ENCODE results near the gene SLC22A8. TPM values are rescaled to one million over a fixed set of nuclear protein-coding genes. Genes with fewer than 3 reads are reported as not detected.

SLC22A8 gene
- total and polyA plus RNA-seq, 10 of the 15 experiments (the other 5 are each of a cell fraction or from before 2014, with no cell fraction given), result not detected

DNA sequence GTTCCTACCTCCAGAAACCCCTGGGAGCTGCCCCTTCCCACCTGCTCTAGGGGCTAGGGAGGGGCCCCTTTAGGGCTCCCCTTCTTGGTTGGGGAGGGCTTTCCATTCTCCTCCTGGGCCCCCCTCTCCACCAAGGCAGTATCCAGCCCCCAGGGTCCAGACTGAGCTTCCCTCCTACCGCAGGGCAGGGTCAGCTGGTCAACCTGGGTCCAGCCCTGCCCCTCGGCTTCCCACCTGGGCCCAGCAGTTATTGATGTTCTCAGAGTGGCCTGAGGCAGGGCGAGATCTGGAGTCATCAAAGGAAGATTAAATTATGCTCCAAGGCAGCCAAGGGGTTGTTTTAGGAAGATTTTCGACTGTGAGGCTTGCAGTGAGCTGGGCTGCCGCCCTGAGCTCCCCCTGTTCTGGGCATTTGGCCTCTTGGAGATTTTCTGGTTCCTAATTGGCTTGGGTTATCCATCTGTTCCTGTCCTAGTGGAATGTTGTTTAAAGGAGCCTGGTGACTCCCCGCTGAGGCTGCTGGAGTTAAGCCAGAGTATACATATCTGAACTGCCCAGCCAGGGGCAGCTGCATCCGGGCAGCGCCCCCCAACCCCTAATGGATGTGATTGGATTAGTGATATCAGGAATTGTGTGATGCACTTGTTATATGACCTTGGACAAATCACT lies 1.8 kb upstream of the SLC22A8 start:
- WGBS (ENCODE audit: insufficient coverage, insufficient replicate concordance, low lambda C conversion rate, missing lambda C conversion rate), result 6% methylated on average over 8 of the region's 8 CpGs
- Histone ChIP-seq H3K4me1 (ENCODE audit: control insufficient read depth, insufficient read depth, low read length) (no peaks in the 10 kb centered on the region), H3K27me3 (replicated peaks in 1 of 2; ENCODE audit: control insufficient read depth in 2 of 2, insufficient read depth in 2 of 2, low read length in 1 of 2) (peaks cover 2 to 4% of the 10 kb centered on the region in 2 experiments; a peak in 3 of 4 replicates), H3K27ac (ENCODE audit: control insufficient read depth, insufficient read depth) (no peak overlapping the region), H3K79me2 (ENCODE audit: control insufficient read depth, insufficient read depth, low read length) (no peaks in the 10 kb centered on the region), H4K20me1 (ENCODE audit: control insufficient read depth, insufficient read depth) (no peaks in the 10 kb centered on the region), H2AFZ (ENCODE audit: control insufficient read depth, low read depth, low read length) (no peak overlapping the region), H3K9ac (ENCODE audit: control insufficient read depth, insufficient read depth, low read length) (no peak overlapping the region), H3K4me2 (ENCODE audit: control insufficient read depth, insufficient read depth) (no peak overlapping the region), H3K36me3 (ENCODE audit: control insufficient read depth in 2 of 2, insufficient read depth in 2 of 2, low read length in 1 of 2) (no peaks in the 10 kb centered on the region), H3K4me3 (no peak overlapping the region), H3K9me3 (replicated peaks; ENCODE audit: control insufficient read depth, insufficient read depth, low read length) (no peaks in the 10 kb centered on the region)
- CTCF ChIA-PET, result interaction anchor here (0.6 to 8.3 kb wide), 3 partner anchors 9 to 129 kb away, joined by 3 to 327 read pairs (median 4); no protein-coding TSS in a partner anchor
- SMC1A ChIA-PET (ENCODE audit: uncharacterized antibody, unreplicated experiment), result interaction anchor here (7.7 kb wide), 1 partner anchor 111 kb away, joined by 116 read pairs; no protein-coding TSS in a partner anchor
- POLR2A ChIA-PET, result no interaction called here
- no TSS peak for BruUV-seq (replicated peaks)
- TF ChIP-seq, protein P1, sequence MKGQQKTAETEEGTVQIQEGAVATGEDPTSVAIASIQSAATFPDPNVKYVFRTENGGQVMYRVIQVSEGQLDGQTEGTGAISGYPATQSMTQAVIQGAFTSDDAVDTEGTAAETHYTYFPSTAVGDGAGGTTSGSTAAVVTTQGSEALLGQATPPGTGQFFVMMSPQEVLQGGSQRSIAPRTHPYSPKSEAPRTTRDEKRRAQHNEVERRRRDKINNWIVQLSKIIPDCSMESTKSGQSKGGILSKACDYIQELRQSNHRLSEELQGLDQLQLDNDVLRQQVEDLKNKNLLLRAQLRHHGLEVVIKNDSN (IDR thresholded peaks at IDR 0.05; ENCODE audit: borderline replicate concordance, extremely low read length, insufficient read depth, low read depth, low read length), result no peak
- DNase-seq (ENCODE audit: low read depth, low spot score) (no peak), FAIRE-seq (no peak), ATAC-seq (no peak)
- in situ Hi-C loops (cut with MboI), result no loop called here
- intact Hi-C loops (cut with micrococcal nuclease; ENCODE audit: unreplicated experiment), result no loop called here
- RAD21 ChIA-PET (ENCODE audit: unreplicated experiment), result no interaction called here

DNA sequence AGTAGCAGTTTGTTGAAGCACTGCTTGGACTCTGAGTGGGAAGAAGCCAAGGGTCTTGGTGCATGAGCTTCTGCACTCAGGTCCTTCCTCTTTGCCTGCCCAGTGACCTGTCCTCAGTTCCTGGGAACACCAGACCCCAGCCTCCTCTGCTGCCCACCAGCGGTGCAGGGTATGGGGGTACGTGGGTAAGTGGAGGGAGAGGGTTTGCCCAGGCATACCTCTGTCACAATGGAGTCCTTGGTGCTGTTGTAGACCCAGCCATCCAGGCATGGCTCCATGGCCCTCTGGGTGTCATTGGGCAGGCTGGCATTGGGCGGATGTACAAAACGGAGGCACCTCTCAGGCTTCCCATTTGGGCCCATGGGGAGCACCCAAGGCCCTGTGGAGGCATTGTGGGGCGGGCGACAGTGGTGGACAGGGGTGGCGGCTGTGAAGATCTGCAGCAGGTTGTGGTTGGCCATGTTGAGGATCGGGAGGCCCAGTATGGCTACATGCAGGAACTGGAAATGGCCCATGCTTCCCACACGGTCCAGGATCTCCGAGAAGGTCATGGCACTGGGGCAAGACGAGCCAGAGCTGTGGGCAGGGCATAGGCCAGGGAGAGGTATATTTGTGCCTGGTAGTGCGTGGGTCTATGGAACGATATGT lies 1.1 kb downstream of the SLC22A8 start:
- POLR2A ChIA-PET, result no interaction called here
- no peak overlapping the region for H2AFZ ChIP-seq (ENCODE audit: control insufficient read depth, low read depth, low read length)
- in situ Hi-C loops (cut with MboI), result no loop called here
- TF ChIP-seq STAT3 (IDR thresholded peaks at IDR 0.05; ENCODE audit: low read depth, low read length) (no peak), FOXM1 (IDR thresholded peaks at IDR 0.05; ENCODE audit: low read depth, low read length) (no peak), TCF3 (IDR thresholded peaks at IDR 0.05; ENCODE audit: borderline replicate concordance, insufficient read depth, low read depth, low read length) (no peak), NFIC (IDR thresholded peaks at IDR 0.05; ENCODE audit: low read depth, low read length) (no peak), ZNF217 (IDR thresholded peaks at IDR 0.05) (no peak), WRNIP1 (IDR thresholded peaks at IDR 0.05; ENCODE audit: borderline replicate concordance, low read depth, low read length) (no peak), NFYA (IDR thresholded peaks at IDR 0.05; ENCODE audit: borderline replicate concordance, low read depth, low read length) (no peak), SMAD5 (IDR thresholded peaks at IDR 0.05; ENCODE audit: low read depth) (no peak)
- TF ChIP-seq, protein P2, sequence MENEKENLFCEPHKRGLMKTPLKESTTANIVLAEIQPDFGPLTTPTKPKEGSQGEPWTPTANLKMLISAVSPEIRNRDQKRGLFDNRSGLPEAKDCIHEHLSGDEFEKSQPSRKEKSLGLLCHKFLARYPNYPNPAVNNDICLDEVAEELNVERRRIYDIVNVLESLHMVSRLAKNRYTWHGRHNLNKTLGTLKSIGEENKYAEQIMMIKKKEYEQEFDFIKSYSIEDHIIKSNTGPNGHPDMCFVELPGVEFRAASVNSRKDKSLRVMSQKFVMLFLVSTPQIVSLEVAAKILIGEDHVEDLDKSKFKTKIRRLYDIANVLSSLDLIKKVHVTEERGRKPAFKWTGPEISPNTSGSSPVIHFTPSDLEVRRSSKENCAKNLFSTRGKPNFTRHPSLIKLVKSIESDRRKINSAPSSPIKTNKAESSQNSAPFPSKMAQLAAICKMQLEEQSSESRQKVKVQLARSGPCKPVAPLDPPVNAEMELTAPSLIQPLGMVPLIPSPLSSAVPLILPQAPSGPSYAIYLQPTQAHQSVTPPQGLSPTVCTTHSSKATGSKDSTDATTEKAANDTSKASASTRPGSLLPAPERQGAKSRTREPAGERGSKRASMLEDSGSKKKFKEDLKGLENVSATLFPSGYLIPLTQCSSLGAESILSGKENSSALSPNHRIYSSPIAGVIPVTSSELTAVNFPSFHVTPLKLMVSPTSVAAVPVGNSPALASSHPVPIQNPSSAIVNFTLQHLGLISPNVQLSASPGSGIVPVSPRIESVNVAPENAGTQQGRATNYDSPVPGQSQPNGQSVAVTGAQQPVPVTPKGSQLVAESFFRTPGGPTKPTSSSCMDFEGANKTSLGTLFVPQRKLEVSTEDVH (IDR thresholded peaks at IDR 0.05; ENCODE audit: low read depth, partially characterized antibody), result no peak

More for the DNA sequence above, 1.1 kb downstream of the SLC22A8 start:
- no peak for DNase-seq (ENCODE audit: low read depth, low spot score)
- BruUV-seq (replicated peaks), result no TSS peak
- CTCF ChIA-PET, result no interaction called here
- FAIRE-seq, result no peak
- H3K79me2 ChIP-seq (ENCODE audit: control insufficient read depth, insufficient read depth, low read length), result no peaks in the 10 kb centered on the region
- H3K4me2 ChIP-seq (ENCODE audit: control insufficient read depth, insufficient read depth), result no peak overlapping the region
- H3K9me3 ChIP-seq (replicated peaks; ENCODE audit: control insufficient read depth, insufficient read depth, low read length), result no peaks in the 10 kb centered on the region
- no peak for ATAC-seq
- SMC1A ChIA-PET (ENCODE audit: uncharacterized antibody, unreplicated experiment), result no interaction called here
- intact Hi-C loops (cut with micrococcal nuclease; ENCODE audit: unreplicated experiment), result no loop called here
- H3K9ac ChIP-seq (ENCODE audit: control insufficient read depth, insufficient read depth, low read length), result no peak overlapping the region
- H3K27me3 ChIP-seq (replicated peaks in 1 of 2; ENCODE audit: control insufficient read depth in 2 of 2, insufficient read depth in 2 of 2, low read length in 1 of 2), result peaks cover 2 to 4% of the 10 kb centered on the region in 2 experiments; a peak in 3 of 4 replicates
- no peak overlapping the region for H3K27ac ChIP-seq (ENCODE audit: control insufficient read depth, insufficient read depth)
- WGBS (ENCODE audit: insufficient coverage, insufficient replicate concordance, low lambda C conversion rate, missing lambda C conversion rate), result 20% methylated on average over 13 of the region's 13 CpGs
- no peaks in the 10 kb centered on the region for H3K36me3 ChIP-seq (ENCODE audit: control insufficient read depth in 2 of 2, insufficient read depth in 2 of 2, low read length in 1 of 2)
- H3K4me1 ChIP-seq (ENCODE audit: control insufficient read depth, insufficient read depth, low read length), result no peaks in the 10 kb centered on the region
- H3K4me3 ChIP-seq, result no peak overlapping the region
- RAD21 ChIA-PET (ENCODE audit: unreplicated experiment), result no interaction called here
- H4K20me1 ChIP-seq (ENCODE audit: control insufficient read depth, insufficient read depth), result no peaks in the 10 kb centered on the region
